GM19023 (cell line): ENCODE data around the gene PARVG.

Experiments
- ATAC-seq: cut with Tn5 transposase; IDR thresholded peaks from one replicate; pipeline ENCODE4 v1.9.1; 2021; ENCODE audit warnings: mild to moderate bottlenecking, moderate library complexity; ENCODE audit not compliant: unreplicated experiment

PARVG gene

DNA sequence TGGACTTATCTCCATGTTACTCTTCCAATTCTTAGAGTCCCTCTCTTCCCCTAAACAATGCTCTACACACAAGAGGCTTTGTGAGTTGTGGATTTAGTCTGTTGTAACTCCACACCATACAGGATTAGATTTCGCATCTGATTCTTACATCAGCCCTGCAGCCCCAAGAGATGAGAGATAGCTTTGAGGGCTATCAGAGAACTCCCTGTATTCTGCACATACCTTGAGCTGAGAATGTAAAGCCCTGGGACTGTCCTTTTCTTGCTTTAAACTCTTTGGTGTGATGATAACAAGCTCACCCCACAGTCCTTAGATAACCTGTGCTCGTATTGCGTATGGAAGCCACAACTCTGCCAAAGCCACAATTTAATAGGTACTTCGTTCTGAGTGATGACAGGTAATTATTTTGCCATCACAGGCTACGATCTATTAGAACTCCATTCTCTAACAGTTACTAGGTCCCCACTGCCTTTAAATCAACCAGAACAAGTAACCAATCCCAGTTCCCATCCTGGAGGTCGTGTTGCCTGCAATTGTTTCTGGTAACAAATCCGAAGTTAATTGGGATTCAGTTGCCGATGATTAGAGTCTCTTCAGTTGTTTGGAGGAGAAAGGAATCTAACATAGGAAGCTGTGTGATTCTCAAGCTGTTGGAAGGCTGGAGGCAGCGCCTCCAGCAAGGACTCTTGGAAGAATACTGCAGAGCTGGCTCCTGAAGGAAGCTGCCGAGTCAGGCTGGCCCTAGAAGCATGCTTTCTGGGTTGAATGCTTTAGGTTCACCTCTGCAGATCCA, 1.3 kb upstream of the PARVG start:
- no peak for ATAC-seq

DNA sequence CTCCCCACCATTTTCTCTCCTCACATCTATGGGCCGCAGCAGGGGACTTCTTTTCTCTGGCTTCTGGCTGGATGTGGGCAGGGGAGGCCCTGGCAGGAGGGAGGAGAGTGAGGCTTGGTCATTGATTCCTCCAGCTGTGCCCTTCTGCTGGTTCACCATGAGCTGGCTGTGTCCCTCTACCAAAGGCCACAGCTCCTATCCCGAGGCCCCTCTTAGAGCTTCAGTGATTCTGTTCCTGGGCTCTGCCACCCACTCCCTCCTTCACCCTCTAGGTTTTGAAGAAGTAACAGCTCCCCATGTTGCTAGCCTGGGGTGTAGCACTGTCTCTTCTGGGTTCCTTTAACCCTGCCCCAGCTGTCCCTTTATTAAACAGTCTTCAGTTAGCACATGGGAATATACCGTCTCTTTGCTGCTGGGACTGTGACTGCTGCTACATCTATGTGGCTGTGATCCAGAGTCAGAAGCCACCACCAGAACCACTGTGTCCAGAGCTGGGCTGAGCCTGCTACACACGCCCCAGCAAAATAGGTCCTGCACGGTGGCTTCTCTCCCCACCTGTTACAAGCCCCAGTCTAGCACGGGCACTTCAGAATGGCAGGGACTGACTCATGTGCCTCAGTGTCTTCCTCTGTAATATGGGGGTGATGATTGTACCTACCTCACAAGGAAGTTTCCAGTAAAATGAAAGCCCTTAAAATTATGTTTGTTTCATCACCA, 578 bp upstream of the PARVG start:
- no peak for ATAC-seq

DNA sequence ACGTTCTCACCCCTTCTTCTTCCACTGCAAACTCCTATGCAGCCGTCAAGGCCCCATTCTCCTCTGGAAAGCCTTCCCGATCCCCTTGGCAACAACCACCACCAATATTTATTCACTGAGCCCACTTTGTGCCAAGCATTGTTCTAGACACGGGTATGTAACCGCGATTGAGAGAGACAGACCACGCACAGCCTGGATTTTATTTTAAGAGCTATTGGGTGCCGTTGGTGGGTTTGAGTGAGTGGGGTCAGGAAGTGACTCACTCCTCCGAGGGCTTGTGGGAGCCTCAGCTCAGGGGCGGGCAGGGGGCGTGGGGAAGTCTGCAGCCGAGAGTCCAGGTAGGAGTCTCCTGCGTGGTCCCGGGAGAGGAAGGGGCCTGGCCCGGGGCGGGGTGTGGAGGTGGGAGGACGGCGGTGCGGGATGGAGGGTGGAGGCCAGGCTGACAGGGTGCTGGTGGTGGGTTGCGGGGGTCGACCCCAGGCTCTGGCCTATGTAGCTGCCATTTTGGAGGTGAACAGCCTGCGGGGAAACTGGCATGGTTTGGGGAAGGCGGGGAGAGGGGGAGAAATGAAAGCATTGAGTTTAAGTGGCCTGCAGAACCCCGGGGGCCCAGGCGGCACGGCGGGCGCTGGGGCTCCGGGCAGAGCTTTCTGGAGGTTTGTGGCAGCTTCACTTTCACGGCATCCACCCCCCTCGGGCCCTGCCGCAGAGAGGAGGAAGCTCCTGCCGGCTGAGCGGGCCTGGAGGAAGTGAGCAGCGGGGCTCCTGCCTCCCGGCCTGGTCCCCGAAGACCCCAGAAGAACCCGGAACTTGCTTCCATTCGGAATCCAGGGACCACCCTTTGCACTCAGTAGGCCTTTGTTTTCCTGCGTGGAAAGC, 547 bp downstream of the PARVG start:
- no peak for ATAC-seq

DNA sequence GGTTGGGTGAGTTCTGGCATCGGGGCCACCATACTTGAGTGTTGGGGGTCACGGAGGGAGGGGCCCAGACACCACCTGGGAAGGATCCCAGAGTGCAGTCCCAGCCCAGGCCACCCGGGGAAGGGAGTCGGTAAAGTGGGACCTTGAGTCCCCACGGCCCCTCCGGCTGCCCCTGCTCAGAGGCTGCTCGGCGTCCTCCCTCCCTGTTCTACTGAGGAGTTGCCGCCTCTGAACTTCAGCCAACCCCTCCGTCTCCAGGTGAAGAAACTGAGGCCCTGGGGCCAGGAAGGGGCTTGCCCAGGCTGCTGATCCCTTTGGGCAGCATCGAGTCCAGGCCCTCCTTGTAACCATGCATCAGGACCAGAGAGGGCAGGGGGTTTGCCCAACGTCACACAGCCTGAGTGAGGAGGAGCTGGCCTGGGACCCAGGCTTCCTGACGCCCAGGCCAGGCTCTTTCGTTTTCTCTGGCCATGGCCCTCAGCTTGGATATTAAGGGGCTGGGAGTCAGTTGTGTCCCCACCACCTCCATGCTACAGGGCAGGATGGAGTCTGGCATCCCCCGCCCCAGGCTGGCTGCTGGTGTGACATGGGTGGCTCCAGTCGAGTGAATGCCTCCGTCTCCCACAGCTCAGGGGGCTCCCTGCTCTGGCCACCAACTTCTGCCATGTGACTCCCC, 1.3 kb downstream of the PARVG start:
- ATAC-seq, result no peak

DNA sequence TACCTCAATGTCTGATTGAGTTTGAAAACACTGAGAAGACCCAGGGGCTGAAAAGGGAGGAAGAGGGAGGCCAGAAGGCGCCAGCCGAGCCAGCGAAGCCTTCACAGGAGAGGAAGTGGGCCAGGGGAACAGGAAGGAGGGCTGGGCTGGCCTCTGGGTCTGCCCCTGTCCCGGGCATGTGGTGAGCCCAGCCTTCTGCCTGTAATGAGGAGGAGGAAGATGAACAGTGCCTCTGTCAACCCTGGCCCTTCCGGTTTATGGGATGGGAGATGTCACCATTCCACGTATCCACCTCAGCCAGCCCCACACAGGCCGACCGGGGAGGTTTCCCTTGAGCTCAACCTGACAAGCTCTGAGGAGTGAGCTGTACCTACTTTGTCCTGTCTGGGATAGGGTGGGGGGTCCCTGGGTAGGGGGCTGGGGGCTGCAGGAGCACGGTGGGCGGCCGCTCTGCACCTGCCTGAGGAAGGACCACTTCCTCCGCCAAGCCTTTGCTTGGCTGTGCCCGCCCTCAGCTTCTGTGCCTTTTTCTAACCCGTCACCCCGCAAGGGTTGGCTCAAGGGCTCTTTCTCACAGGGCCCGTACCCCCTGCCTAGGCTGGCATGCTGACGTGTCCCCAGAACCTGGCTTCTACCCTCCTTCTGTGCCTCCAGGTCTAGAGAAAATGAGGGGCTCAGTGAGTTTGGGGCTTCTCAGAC, 2.0 kb downstream of the PARVG start:
- no peak for ATAC-seq

DNA sequence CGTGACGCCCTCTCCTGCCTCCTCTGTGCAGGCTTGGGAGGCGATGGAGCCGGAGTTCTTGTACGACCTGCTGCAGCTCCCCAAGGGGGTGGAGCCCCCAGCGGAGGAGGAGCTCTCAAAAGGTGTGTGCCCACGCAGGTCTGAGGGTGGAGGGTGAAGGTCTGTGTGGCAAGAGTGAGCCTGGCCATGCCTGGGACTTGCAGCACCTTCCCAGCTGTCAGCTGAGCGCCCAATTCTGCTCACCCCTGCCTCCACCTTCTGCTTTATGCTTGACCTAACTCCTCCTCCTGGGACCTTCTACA, 2.5 kb downstream of the PARVG start:
- ATAC-seq, result no peak

DNA sequence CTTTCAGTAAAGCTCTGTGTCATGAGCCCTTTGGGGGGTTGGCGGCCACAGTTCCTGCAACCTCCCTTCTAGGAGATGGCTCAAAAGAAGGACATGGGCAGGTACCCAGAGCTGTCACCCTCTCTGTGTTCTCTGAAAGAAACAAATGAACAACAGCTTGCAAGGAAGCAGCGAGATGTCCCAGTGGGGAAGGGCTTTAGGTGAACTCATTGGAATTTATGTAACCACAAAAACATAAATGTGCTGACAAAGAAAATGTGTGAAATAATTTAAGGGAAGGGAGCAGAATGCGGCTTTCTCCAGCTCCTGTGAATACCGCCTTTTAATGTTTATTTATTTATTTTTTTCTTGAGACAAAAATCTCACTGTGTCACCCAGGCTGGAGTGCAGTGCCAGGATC, 3.3 kb downstream of the PARVG start:
- no peak for ATAC-seq

DNA sequence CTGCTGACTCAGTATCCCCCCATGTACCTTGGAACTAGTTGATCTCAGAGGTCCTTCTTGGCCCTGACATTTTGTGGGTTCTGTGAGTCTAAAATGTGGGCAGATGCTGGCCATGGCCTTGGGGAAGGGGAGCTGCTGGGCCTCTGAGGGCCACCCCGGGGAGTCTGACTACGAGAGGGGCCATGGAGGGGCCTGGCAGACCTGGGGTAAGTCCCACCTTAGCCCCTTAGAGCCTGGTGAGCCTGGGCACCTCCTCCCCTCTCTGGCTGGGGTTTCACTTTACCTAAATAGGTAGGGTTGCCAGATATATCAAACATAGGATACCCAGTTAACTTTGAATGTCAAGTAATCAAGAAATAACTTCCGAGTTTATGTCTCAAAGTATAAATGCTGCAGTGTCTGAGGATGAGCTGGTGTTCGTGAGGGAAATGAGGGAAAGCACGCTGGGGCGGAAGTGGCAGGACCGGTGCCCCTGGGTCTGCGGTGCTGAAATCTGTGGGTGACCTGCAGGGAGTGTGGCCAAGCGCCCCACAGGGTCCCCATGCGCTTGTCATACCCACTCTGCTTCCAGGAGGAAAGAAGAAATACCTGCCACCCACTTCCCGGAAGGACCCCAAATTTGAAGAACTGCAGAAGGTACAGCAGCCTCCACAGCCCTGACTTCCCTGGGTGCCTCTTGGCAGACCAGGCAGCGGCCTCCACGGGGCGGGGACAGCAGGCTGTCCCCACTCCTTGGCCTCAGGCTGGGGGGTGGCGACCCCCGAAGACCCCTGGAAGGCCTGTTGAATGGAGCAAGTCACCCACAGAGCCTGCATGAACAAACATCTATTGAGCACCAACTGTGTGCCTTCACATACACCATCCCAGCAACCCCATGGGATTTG, 4.8 kb downstream of the PARVG start:
- no peak for ATAC-seq

DNA sequence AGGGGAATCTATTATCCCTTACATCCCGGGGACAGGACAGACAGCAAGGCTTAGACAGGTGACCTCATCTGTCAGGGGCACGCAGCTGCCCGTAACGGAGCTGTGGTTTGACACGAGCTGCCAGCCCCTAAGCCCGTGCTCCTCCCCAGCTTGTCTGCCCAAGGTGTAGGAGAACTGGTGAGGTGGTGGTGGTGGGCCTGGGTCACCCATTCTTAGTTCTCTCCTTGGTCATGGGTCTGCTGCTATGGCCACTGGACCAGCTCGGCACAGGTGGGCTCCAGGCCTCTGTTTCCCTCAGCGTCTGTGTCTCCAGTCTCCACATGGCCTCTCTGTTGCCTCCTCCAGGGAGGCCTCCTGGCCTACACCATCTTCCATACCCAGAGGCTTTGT, 5.4 kb downstream of the PARVG start:
- ATAC-seq, result no peak

DNA sequence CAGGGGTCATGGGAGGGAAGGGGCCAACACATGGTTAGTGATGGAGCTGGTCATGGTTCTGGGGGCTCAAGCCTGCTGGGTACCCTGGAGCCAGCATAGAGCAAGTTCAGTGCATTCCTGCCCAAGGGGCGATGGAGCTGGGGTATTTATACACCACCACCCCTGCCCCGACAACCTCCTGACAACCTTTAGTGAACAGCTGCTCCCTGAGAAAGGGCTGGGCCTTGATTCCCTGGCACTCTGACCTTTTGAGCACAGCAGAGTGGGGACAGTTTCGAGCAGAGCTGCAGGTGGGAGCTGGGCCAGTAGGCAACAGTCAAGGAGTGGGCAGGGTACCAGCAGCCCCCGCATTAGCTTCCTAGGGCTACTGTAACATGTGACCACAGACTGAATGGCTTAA, 6.0 kb downstream of the PARVG start:
- ATAC-seq, result no peak

DNA sequence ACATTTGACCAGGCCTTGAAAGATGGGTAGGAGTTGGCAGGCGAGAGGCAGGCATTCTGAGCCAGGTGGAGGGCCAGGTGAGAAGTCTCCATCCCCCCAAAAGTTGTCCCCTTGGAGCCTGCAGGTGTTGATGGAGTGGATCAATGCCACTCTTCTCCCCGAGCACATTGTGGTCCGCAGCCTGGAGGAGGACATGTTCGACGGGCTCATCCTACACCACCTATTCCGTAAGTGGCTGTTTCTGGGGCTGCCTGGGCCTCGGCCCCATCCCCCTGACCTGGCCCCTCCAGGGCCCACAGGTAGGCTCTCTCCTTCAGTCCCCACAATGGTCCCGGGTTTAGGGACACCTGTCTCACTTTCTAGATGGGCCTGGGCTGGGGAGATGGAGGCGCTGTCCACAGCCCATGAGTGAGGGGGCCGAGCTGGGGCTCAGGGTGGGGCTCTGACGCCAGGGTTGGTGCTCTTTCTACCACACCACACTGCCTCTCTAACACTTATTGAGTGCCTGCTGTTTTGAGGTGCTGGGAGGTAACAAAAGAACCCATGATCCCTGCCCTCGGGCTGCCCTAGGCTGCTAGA, 7.0 kb downstream of the PARVG start:
- ATAC-seq, result no peak

DNA sequence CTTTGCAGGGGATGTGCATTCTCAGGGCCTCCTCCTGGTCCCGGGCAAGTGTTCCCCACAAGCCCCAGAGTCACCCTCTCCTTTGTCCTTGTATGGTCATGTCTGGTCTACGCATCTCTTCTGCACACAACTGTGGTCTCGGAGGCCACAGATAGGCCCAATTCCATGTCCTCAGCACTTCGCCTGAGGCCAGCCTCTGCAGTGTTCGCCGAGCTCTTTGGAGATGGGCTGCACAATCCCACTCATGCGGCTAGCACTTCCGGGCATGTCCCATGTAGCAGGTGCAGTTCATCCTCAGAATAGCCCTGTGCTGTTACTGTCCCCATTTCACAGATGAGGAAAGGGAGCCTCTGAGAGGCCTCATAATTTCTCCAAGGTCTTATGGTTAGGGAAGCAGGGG, 7.6 kb downstream of the PARVG start:
- ATAC-seq, result no peak

DNA sequence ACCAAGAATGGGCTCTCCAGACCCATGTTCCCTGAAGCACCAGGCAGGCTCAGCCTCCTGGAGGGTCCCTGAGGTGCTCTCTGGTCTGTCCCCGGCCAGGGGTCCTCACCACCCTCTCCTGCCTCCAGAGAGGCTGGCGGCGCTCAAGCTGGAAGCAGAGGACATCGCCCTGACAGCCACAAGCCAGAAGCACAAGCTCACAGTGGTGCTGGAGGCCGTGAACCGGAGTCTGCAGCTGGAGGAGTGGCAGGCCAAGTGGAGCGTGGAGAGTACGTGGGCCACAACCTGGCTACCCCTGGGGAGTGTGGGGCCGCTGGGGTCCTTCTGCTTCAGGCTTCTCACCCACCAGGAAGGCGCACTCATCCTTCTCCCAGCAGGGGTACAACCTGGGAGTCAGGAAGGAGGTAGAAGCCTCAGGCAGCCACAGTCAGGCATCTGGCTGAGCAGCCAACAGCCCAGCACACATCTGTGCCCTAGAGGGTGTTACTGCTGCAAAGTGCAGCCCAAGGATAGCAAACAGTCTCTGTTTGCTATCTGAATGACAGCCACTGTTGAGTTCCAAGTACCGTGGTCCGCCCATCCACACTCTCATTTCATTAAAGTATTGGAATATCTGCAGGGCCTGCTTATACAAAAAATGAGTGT, 8.4 kb downstream of the PARVG start:
- no peak for ATAC-seq

DNA sequence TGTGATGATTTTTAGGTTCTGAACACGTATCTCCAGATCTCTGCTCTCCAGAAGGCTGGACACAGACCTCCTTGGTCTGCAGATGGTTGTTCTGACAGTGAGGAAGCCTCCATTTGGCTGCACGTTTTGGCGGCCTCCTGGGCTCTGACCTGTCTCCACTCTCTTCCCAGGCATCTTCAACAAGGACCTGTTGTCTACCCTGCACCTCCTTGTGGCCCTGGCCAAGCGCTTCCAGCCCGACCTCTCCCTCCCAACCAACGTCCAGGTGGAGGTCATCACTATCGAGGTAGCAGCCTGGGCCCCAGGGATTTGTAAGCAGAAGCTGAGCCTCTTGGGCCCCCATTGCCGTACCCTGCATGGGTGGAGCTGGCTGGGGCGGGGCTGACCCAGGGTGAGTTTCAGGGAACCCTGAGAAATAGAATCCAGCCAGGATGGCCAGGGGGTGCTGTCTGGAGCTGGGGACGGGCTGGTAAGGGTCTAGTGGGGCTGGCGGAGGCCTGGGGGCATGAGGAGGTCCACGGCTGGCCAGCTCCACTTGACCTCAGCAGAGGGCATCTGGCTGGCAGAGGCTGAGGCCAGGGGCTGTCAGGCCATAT, 9.8 kb downstream of the PARVG start:
- no peak for ATAC-seq

DNA sequence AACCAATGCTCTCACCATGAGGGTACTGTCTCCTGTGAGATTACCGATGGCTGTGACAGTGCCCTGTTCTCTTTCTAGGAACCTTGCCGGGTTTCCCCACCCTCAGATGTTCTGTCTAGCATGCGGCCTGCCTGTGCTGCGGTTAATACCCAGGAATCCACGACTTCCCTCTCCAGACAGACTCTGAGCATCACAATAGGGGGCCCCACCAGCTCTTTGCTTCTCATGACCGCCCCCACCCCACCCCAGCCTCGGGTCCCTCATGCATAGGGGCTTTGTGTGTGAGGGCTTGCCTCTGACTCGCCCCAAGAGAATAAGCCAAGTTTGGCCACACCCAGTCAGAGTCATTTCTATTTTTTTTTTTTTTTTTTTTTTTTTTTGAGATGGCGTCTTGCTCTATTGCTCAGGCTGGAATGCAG, 10.3 kb downstream of the PARVG start:
- ATAC-seq, result no peak

DNA sequence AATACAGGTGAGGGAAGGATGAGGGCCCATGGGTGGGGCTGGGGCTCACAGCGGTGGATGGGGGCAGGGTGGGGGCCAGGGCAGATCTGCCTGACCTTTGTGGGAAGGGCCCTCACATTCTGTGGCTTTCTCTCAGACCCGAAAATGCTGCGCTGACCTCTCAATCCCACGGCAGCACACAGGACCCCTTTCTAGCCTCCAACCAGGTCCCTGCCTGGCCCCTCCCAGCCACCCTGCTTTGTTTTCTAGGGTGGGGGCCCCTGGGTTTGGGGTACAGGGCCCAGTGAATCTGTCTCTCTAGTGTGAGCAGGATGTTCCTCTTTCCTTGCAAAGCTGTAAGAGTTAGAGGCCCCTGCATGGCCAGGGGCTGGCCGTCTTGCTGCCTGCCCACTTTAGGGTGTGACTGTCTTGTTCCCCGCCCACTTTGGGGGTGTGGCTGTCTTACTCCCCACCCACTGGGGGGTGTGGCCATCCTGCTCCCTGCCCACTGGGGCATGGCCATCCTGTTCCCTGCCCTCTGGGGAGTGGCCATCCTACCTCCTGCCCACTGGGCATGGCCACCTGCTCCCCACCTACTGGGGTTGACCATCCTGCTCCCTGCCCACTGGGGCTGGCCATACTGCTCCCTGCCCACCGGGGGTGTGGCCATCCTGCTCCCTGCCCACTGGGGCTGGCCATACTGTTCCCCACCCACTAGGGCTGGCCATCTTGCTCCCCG, 11.5 kb downstream of the PARVG start:
- no peak for ATAC-seq

DNA sequence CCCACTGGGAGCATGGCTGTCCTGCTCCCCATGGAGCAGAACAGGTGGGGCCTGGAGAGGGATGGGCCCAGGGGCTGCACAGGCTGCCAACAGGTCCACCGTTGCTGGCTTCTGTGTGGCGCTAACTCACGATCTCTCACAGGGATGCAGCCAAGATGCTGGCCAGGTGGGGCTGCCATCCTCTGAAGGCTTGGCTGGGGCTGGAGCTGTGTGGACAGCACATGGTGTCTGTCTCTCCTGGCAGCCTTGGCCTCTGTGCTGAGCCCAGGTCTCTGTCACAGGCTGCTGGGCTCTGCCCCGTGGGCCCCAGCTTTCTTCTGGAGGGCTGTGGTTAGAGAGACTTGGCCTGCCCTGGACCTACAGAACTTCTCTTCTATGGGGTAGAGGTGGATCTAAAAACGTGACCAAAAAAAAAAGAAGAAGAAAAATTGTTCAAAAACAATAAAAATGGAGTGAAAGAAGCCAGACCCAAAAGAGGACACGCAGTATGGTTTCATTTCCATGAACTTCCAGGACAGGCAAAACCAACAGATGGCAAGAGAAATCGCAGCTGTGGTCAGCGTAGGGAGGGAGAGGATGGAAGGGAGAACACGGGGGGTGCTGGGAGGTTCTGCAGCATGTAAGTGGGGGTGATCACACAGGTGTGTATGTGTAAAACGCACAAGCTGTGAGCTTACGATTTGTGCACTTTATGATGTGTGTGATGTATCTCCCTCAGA, 12.2 kb downstream of the PARVG start:
- ATAC-seq, result no peak
